G401.6 (cell line): ENCODE data around the gene PDE1C.

Experiments
- FAIRE-seq: peaks from 2 replicates; lab custom pipeline; 2012; peaks lifted over from hg19 to GRCh38; lab: Jason Lieb, UNC

PDE1C gene

DNA sequence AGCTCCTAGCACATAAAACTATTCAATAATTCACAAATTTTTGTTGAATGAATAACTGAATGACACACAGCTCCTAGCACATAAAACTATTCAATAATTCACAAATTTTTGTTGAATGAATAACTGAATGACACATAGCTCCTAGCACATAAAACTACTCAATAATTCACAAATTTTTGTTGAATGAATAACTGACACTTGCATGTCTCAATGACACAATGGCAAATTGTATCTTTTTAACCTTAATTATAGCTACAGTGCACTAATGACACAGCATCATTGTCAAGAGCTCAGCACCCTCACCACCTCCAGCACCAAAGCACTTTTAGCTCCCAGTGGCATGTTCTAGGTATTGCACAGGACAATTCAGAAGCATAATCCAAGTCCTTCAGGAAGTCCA, 131.6 kb downstream of the PDE1C start:
- FAIRE-seq, result no peak

DNA sequence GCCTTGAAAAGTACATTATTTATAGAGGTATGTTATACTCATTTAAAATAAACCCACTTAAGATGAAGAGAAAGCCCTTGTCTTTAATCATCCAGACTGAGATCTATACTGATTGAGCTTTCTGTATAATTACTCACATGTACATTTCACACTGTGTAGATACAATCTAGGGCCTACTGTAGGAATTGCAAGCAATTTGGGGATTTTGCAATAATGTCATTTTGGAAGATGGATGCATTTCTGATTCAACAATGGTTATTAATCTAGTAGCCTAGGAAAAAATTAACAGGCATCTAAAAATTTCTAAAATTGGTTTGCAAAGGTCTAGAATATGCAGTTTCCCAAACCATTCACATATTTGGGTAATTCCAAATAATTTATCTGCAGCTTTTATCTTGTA, 132.2 kb downstream of the PDE1C start:
- no peak for FAIRE-seq

DNA sequence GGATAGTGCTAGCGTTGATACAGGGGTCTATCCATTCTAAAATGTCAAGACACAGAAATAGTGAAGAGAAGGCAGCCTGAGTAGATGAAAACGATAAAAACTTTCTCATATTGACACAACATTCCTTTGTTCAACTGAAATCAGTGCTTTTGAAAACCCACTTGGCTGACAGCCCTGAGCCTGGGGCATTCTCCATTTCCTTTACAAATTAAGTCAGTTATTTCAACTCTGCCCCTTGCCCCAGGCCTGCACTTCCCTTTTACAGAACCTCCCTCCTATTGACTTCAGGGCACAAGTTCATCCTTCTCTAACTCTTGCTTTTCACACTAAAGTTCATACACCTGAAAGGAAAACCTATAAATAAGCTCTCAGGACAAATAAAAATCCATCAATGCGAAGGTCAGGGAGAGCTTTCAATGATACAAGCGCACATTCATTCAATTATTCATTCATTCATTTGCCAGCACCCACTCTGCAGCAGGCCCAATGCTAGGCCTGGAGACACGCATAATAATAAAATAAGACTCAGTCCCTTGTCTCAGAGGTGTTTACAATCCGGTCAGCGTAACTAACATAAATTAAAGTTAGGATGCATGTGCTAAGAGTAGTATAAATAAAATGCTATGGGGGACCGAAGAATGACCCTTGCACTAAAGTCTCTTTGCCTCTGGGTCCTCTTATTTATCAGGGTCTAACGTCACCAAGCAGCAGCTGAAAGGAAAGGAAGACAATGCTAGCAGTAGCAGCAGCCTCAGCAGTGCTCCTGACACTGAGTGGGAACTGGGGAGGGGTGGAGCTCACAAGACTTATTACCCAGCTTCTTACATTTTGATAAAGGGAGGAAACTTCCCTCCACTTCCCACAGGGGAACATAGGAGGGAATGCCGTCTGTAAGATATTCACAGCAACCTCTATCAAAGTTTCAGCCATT, 134.8 kb downstream of the PDE1C start:
- FAIRE-seq, result no peak

DNA sequence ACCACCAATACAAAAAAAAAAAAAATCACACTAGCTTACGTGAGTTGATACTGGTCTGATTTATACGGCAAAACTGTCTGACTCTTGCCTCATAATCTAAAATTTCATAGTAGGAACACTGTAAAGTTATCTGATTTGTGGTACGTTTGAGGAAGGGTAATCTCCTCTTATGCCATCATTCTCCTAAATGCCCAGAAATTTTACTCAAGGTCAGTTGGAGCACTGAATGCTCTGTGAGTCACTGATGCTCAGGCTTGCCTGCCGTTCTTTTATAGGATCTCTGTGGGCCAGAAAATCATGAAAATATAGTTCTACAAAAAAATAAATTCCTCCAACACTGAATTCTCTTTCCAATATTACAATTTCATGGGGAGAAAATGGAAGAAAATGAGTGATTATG, 135.7 kb downstream of the PDE1C start:
- no peak for FAIRE-seq

DNA sequence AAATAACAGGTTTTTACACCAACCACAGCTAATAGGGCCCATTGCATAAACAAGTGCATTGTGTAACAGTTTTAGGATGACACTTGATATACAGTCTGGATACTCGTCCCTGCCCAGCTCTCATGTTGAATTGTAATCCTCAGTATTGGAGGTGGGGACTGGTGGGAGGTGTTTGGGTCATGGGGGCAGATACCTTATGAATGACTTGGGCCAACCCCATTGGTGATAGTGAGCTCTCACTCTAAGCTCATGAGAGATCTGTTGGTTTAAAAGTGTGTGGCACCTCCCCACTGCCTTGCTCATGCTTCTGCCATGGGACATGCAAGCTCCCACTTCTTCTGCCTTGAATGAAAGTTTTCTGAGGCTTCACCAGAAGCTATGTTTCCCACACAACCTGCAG, 136.7 kb downstream of the PDE1C start:
- FAIRE-seq, result no peak

DNA sequence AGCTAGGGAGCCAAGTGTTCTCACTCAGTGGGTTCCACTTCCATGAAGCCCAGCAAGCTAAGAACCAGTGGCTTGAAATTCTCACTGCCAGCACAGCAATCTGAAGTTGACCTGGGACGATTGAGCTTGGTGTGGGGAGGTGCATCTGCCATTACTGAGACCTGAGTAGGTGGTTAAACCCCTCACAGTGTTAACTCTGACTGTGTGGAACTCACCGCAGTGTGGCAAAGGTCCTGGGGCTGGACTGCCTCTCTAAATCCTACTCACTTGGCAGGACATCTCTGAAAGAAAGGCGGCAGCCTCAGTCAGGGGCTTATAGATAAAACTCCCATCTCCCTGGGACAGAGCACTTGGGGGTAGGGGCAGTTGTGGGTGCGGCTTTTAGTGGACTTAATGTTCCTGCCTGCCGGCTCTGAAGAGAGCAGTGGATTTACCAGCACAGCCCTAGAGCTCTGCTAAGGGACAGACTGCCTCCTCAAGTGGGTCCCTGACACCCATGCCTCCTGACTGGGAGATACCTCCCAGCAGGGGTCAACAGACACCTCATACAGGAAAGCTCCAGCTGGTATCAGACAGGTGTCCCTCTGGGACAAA, 143.1 kb downstream of the PDE1C start:
- FAIRE-seq, result no peak

DNA sequence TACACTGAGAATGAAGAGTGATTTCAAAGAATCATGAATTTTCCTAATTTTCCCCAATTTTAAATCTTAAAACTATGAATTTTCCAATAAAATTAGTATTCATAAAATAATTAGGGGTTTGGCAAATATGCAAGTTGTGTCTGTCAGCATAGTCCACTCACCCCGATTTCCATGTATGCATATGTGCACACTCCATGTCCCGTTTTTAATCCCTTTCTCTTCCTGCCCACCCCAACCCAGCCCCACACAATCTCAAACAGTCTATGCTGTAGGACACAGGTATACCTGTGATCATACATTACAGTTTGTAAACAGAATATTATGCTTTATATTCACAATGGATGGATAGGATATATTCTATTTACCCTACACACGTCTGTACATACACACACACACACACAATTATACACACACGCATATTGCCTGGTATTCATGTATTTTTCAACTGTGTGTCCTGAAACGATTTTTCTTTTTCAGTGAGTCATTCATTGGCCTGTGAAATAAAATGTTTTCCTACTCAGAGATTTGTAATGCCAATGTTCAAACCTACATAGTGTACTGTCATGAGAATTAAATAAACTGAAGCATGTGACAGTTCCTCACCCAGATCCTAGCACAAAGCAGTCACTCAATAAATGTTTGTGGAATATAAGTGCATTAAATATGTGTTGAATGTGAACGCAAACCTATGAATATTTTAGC, 144.3 kb downstream of the PDE1C start:
- FAIRE-seq, result no peak

DNA sequence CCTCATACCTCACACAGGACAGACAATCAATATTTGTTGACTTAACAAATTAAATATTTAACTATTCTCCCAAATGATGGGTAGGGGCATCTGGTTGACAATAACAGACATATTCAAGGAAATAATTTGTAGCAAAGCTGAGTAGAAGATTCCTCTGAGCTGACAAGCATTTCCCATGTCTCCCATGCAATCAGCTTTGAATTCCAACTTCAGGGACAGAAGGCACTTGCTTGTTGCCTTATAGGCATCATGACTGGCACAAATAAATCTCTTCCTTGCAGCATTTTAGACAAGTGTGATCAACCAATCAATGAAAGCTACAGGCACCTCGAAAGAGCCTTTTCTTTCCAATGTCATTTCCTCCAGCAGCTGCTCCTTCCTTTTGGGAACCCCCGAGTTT, 146.0 kb downstream of the PDE1C start:
- no peak for FAIRE-seq

DNA sequence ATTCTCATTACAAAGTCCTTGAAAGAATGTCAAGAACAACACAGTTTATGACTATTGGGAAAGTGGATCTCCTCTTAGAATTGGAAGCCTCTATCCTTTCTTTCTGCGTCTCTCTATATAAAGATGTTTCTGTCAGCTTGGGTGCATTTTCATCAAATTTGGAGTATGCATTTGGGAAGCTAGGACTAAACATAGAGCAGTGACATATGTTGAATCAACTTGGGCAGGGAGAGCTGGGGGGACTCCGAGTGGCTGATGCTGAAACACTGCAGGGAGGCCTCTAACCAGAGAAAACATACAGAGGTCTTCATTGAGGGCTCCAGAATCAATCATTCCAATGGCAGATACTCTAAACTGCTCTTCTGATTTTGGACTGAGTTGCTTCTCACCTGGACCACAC, 147.4 kb downstream of the PDE1C start:
- FAIRE-seq, result no peak

DNA sequence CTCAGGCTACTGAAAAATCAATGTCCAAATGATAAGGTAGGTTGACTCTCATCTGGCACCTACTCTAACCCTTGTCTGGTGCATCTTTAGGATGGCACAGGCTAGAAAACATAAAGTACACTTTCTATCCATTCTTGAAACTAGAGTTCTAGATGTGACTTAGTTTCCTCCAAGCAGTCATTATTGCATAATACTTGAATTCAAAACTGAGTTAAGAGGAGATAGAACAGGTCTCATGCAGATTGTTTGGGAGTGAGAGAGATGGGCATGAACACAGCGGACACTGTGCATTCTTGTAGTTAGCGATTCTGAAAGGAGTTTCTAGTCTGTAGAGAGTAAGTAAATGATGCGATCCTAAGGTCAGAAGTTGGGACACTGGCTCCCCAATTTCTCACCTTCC, 149.2 kb downstream of the PDE1C start:
- FAIRE-seq, result no peak

DNA sequence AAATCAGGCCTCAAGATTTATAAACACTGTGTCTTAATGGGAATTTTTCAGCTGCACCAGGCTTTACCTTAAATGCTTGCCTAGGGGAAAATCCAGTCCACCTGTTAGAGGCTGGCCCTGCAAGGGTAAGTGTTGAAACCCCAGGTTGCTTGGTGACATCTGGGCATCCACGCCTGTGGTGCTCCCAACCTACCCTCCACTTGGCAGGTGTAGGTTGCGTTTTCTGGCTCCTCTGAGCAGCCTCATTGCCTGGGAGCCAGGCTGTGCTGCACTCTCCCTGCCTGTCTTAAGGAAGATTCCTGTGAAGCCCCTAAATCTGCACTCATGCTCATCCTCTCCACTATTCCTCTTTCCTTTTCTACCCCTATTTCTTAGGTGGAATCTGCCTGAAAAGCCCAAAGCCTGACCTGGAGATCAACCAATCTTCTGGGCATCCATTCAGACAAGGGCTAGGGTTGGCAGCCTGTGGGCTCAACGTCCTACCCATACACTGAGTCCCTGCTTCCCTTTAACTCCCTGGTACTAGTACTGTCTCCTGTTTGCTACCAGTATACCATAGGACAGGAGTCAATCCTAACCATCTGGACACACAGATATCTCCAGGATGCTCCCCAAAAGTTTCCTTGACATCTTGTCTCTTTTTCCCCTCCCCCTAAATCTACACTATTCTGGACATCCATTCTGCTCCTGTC, 150.4 kb downstream of the PDE1C start:
- FAIRE-seq, result no peak

DNA sequence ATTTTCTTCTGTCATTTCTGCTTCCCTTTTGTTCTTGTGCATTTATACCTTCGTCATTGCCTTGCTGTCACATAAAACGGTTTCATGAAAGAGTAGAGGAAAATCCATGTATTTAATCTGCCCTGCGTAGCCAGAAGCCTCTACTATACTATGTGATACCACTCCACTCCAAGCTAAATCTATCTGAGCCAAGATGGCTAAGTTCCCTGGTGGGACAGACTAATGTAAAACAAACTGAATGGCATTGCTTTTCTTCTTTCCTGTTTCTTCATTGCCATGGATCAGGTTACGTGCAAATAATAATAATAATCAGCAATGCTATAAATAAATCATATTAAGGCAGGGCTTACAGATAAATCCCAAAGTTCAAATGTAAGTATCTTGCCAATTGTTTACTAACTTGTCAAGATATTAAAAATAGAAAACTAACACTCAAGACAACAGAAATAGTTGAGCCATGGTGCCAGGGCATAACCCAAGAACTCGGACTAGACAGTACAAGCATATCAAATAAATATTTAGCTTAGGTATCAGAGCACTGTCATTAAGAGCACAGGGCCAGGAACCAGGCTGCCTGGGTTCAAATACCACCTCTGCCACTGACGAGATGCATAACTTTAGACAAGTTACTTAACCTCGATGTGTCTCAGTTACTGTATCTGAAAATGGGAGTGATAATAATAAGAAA, 151.4 kb downstream of the PDE1C start:
- no peak for FAIRE-seq

DNA sequence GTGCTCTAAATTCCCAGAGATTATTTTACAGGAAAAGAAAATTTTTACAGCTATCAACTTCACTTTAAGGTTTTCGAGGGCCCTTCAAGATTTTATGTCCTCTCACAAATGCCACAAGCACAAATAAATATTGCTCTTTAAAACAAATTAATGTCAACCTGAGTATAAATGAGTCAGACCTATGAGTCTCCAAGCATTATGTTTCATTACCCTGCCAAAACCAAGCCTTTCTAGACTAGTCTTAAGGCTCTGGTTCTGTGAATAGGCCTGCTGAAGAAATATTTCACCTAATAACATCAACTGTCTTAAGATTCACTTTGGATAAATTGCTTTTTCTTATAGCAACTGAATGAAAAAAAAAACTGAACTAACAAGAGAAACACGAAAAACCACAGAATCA, 153.0 kb downstream of the PDE1C start:
- FAIRE-seq, result no peak

DNA sequence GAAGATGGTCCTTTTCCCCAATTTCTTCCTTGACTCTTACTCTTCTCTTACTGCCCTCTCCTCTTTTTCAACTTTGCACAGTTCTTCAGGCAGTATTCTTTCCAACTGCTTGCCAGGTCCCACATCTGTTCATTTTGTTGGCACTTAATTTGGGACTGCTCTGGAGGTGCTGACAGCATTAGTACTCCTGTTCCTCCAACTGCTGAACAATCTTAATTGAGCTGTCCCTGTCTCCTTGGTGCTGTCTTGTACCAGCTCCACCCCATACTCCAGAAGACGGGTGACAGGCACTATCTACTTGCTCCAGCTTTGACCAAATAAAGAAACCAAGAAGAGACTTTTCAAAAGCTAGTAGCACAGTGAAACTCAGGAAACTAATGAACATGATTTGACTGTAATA, 160.0 kb downstream of the PDE1C start:
- no peak for FAIRE-seq

DNA sequence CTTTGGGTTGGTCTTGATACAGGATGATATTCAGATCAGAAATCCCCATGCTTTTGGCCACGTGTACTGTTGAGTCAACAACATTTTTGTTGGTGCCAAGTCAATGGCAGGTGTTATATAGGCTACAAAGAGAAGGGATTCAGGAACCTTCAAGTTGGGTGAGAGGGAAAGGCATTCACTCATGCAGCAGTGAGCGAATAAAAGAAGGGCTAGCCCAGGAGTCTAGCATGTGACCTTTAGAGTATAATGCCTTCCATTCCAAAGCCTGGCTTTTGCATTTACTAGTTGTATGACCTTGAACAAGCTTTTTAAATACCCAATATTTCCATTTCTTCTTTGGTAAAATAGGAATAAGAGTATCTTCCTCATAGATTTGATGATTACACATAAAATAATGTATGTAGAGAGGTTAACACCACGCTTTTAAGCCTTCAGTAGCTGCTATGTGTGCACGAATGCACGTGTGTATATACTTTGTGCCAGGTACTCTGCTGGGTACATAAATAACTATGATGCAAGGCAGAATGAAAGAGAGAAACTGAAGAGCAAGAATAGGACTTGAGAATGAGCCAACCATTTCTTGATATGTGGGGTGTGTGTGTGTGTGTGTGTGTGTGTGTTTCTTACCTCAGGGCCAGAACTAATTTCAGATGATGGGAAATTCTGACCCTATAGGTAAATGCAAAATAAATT, 163.6 kb downstream of the PDE1C start:
- FAIRE-seq, result no peak

DNA sequence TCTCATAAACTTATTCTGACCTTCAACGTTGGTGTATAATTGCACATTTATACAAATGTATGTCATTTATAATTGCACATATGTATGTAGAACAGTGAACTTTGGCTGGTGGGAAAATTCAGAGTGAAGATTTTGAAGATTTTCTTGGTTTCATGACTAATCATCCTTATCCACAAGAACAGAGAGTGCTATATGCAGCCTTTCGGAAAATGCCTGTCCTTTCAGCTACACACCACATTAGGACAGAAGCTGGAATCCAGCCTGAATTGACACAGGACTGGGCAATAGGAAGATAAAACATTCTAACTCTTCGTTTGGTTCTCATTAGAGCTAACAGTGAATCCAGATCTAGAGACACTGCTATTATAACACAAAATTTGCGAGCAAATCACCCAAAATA, 166.2 kb downstream of the PDE1C start:
- FAIRE-seq, result no peak

DNA sequence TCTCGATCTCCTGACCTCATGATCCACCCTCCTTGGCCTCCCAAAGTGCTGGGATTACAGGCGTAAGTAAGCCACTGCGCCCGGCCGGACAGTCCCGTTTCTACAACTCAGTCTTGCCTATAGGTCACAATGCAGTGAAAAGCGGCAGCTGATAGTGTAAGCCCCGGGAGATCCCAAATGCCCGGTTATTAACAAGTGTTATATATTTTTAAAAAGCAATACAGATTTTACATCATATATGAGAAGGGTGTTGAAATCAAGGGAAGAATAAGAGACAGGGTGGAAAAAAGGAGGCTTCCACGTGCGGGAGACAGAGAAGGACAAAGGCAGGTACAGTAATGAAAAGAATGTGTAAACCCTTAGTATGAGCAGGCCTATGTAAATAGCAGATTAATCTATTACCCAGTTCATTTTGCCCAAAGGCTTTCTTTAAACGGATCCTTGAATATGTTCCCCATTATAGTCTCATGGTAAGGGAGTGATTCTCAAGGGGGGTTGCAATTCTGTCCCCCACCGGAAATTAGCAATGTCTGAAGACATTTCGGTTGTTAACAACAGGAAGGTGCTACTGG, 170.8 kb downstream of the PDE1C start:
- no peak for FAIRE-seq

DNA sequence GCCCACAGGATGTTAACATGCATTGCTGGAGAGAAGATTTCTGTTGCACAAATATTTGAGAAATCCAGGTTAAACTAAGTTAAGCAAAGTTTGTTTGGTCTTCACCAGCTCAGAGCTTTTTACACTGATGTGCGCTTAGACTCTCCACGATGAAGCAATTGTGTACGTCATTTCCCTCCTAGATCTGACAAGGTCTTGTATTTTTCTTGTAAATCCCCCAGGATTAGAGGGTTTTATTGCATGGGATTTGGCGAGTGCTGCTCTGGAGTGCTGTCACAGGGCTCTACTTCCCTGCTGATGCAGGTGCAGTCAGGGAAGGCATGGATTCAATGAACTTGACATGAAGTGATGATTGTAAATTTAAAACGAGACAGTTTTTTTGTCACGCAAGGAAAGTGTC, 173.3 kb downstream of the PDE1C start:
- FAIRE-seq, result no peak

DNA sequence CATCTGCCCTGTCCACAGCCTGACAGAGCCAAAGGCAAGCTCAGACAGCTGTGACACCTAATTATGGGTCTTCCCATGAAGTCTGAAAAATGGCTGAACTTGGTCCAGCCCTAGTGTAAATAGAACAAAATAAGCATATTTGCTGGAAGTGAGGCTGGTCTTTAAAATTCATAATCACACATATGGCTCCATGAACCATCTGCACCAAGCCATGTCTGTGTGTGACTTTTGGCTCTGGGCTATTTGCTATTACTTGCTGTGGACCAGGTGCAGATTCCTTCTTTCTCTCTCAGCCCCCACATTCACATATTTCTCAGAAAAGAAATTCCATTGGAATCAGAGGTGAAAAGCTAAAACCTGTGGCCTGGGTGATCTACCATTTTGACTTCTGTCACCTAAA, 175.9 kb downstream of the PDE1C start:
- no peak for FAIRE-seq

DNA sequence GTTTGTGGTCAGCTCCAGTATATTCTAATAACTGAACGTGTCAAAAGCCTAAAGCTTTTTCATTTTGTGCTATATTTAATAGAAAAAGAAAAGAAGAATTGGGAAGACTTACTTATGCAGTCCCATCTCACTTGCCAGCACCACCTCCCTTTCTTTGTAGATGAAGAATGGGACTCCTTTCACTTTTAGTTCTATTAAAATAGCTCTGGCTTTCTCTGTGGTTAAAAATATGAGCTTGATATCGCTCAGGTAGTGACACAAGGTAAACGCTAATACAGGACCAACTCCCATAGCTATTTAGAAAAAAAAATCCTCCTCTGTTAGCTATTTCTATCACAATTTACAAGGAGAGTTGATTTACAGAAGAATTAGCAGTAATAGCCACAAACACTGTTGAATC, 176.8 kb downstream of the PDE1C start:
- FAIRE-seq, result no peak
